WTC11 (cell line): ENCODE results near the gene XIST. TPM values are rescaled to one million over a fixed set of nuclear protein-coding genes. Genes with fewer than 3 reads are reported as not detected.

Experiments
- ATAC-seq: fragments of 200-7000 bp; cut with Tn5 transposase; 2 replicates; pipeline ENCODE4 v1.10.0; 2021; ENCODE audit warnings: mild to moderate bottlenecking, moderate library complexity
- CTCF ChIA-PET: fragments of 300-600 bp; sonication (Branson Sonifier 250); formaldehyde crosslinking; loops from one replicate; lab custom pipeline; 2021; ENCODE audit warnings: antibody characterized with exemption; lab: Charles Lee
- POLR2A ChIA-PET: fragments of 350-600 bp; sonication (Branson Sonifier 250); formaldehyde crosslinking; loops from one replicate; lab custom pipeline; 2021; ENCODE audit warnings: antibody characterized with exemption; lab: Charles Lee
- DNase-seq: peaks from one replicate; pipeline ENCODE4 v3.0.0; 2021; ENCODE audit warnings: low spot score
- H3K27ac Mint-ChIP-seq: 2 replicates; pipeline ENCODE4 v1.8.0; 2021; ENCODE audit warnings: mixed read lengths
- H3K27me3 Mint-ChIP-seq: 2 replicates; pipeline ENCODE4 v1.8.0; 2021; ENCODE audit warnings: low read depth, mild to moderate bottlenecking, moderate library complexity, mixed read lengths
- H3K36me3 Mint-ChIP-seq: 2 replicates; pipeline ENCODE4 v1.8.0; 2021; ENCODE audit warnings: mixed read lengths
- H3K4me1 Mint-ChIP-seq: 2 replicates; pipeline ENCODE4 v1.8.0; 2022; ENCODE audit warnings: mixed read lengths
- H3K4me3 Mint-ChIP-seq: 2 replicates; pipeline ENCODE4 v1.8.0; 2021; ENCODE audit warnings: mild to moderate bottlenecking, moderate library complexity, mixed read lengths
- H3K9me3 Mint-ChIP-seq: 2 replicates; pipeline ENCODE4 v1.8.0; 2021; ENCODE audit warnings: mixed read lengths
- ELF4 ChIP-seq: sonication (generic); formaldehyde crosslinking; IDR thresholded peaks from 2 replicates; pipeline ENCODE4 v1.8.1; 2022; ENCODE audit warnings: low read depth, mild to moderate bottlenecking, moderate library complexity, missing genetic modification reagents
- FOXK1 ChIP-seq: sonication (generic); formaldehyde crosslinking; IDR thresholded peaks from 2 replicates; pipeline ENCODE4 v1.8.0; 2022; ENCODE audit warnings: mild to moderate bottlenecking, moderate library complexity, missing genetic modification reagents
- IRF2 ChIP-seq: sonication (generic); formaldehyde crosslinking; IDR thresholded peaks from 2 replicates; pipeline ENCODE4 v1.8.0; 2022; ENCODE audit warnings: low read depth, missing genetic modification reagents, borderline replicate concordance
- NFYB ChIP-seq: sonication (generic); formaldehyde crosslinking; conservative IDR thresholded peaks from 2 replicates; pipeline ENCODE4 v1.8.0; 2022; ENCODE audit warnings: low read depth, missing genetic modification reagents
- NR1H2 ChIP-seq: sonication (generic); formaldehyde crosslinking; IDR thresholded peaks from 2 replicates; pipeline ENCODE4 v1.9.0; 2021; ENCODE audit warnings: mild to moderate bottlenecking, moderate library complexity, missing genetic modification reagents
- NR3C1 ChIP-seq: sonication (generic); formaldehyde crosslinking; conservative IDR thresholded peaks from 2 replicates; pipeline ENCODE4 v1.8.1; 2023; ENCODE audit warnings: low read depth, mild to moderate bottlenecking, missing genetic modification reagents
- SMAD4 ChIP-seq: sonication (generic); formaldehyde crosslinking; IDR thresholded peaks from 2 replicates; pipeline ENCODE4 v1.8.0; 2022; ENCODE audit warnings: mild to moderate bottlenecking, missing genetic modification reagents
- SP1 ChIP-seq: sonication (generic); formaldehyde crosslinking; conservative IDR thresholded peaks from 2 replicates; pipeline ENCODE4 v1.8.1; 2022; ENCODE audit warnings: missing genetic modification reagents
- TCF7 ChIP-seq: sonication (generic); formaldehyde crosslinking; IDR thresholded peaks from 2 replicates; pipeline ENCODE4 v1.8.0; 2022; ENCODE audit warnings: mild to moderate bottlenecking, low read depth, missing genetic modification reagents, moderate library complexity
- ZNF416 ChIP-seq: fragments of 250-450 bp; sonication (Bioruptor Pico); IDR thresholded peaks from 2 replicates; pipeline ENCODE4 v1.9.0; 2021; ENCODE audit warnings: mild to moderate bottlenecking, inconsistent platforms
- ZNF423 ChIP-seq: fragments of 250-450 bp; sonication (Bioruptor Pico); IDR thresholded peaks from 2 replicates; pipeline ENCODE4 v2.1.2; 2022; ENCODE audit warnings: mild to moderate bottlenecking, moderate library complexity
- total RNA-seq: library from RNA; stranded (reverse); gene quantifications from 3 replicates; pipeline ENCODE4 v1.2.3, GENCODE V29; 2021
- TF ChIP-seq, protein P1 (sequence below): sonication (generic); formaldehyde crosslinking; IDR thresholded peaks from 2 replicates; pipeline ENCODE4 v1.8.1; 2023; ENCODE audit warnings: mild to moderate bottlenecking, moderate library complexity, missing genetic modification reagents
- TF ChIP-seq, protein P2 (sequence below): fragments of 250-450 bp; sonication (Bioruptor Pico); IDR thresholded peaks from 2 replicates; pipeline ENCODE4 v1.9.0; 2021; ENCODE audit warnings: mild to moderate bottlenecking, borderline replicate concordance
- TF ChIP-seq, protein P3 (sequence below): sonication (generic); formaldehyde crosslinking; IDR thresholded peaks from 2 replicates; pipeline ENCODE4 v1.8.1; 2023; ENCODE audit warnings: mild to moderate bottlenecking, missing genetic modification reagents, moderate library complexity
- TF ChIP-seq, protein P4 (sequence below): fragments of 250-450 bp; sonication (Bioruptor Pico); IDR thresholded peaks from 2 replicates; pipeline ENCODE4 v1.8.0; 2021; ENCODE audit warnings: mild to moderate bottlenecking
- TF ChIP-seq, protein P5 (sequence below): sonication (generic); formaldehyde crosslinking; IDR thresholded peaks from 2 replicates; pipeline ENCODE4 v1.8.0; 2023; ENCODE audit warnings: mild to moderate bottlenecking, missing genetic modification reagents
- TF ChIP-seq, protein P6 (sequence below): fragments of 250-450 bp; sonication (Bioruptor Pico); IDR thresholded peaks from 2 replicates; pipeline ENCODE4 v2.1.2; 2022; ENCODE audit warnings: mild to moderate bottlenecking, moderate library complexity

Gene XIST
- total RNA-seq, 1 experiment from 2014 or later = 0.77 TPM

DNA sequence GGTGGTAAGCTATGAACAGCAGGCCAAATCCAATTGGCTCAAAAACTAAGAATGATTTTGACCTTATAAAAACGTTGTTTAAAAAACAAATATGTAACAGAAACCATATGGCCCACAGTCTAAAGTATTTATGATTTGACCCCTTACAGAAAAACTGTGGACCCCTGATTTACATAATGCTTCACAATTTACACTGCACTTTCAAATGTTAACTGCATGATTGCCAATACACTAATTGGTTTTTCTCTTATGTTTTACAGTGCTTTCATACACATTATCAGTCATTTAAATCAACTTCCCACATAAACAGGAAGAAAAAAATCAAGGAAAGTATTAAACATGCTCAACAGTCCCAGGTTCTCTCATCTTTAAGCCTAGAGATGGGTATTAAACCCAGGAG is 26.9 kb downstream of the XIST start:
- TF ChIP-seq ELF4 (CRISPR knock-in tag) (no peak), NR3C1 (no peak), ZNF423 (no peak)
- TF ChIP-seq, protein P1, sequence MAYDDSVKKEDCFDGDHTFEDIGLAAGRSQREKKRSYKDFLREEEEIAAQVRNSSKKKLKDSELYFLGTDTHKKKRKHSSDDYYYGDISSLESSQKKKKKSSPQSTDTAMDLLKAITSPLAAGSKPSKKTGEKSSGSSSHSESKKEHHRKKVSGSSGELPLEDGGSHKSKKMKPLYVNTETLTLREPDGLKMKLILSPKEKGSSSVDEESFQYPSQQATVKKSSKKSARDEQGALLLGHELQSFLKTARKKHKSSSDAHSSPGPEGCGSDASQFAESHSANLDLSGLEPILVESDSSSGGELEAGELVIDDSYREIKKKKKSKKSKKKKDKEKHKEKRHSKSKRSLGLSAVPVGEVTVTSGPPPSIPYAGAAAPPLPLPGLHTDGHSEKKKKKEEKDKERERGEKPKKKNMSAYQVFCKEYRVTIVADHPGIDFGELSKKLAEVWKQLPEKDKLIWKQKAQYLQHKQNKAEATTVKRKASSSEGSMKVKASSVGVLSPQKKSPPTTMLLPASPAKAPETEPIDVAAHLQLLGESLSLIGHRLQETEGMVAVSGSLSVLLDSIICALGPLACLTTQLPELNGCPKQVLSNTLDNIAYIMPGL (CRISPR knock-in tag) = no peak
- TF ChIP-seq, protein P2, sequence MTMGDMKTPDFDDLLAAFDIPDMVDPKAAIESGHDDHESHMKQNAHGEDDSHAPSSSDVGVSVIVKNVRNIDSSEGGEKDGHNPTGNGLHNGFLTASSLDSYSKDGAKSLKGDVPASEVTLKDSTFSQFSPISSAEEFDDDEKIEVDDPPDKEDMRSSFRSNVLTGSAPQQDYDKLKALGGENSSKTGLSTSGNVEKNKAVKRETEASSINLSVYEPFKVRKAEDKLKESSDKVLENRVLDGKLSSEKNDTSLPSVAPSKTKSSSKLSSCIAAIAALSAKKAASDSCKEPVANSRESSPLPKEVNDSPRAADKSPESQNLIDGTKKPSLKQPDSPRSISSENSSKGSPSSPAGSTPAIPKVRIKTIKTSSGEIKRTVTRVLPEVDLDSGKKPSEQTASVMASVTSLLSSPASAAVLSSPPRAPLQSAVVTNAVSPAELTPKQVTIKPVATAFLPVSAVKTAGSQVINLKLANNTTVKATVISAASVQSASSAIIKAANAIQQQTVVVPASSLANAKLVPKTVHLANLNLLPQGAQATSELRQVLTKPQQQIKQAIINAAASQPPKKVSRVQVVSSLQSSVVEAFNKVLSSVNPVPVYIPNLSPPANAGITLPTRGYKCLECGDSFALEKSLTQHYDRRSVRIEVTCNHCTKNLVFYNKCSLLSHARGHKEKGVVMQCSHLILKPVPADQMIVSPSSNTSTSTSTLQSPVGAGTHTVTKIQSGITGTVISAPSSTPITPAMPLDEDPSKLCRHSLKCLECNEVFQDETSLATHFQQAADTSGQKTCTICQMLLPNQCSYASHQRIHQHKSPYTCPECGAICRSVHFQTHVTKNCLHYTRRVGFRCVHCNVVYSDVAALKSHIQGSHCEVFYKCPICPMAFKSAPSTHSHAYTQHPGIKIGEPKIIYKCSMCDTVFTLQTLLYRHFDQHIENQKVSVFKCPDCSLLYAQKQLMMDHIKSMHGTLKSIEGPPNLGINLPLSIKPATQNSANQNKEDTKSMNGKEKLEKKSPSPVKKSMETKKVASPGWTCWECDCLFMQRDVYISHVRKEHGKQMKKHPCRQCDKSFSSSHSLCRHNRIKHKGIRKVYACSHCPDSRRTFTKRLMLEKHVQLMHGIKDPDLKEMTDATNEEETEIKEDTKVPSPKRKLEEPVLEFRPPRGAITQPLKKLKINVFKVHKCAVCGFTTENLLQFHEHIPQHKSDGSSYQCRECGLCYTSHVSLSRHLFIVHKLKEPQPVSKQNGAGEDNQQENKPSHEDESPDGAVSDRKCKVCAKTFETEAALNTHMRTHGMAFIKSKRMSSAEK = no peak
- TF ChIP-seq, protein P3, sequence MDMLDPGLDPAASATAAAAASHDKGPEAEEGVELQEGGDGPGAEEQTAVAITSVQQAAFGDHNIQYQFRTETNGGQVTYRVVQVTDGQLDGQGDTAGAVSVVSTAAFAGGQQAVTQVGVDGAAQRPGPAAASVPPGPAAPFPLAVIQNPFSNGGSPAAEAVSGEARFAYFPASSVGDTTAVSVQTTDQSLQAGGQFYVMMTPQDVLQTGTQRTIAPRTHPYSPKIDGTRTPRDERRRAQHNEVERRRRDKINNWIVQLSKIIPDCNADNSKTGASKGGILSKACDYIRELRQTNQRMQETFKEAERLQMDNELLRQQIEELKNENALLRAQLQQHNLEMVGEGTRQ (CRISPR knock-in tag) = no peak
- TF ChIP-seq, protein P4, sequence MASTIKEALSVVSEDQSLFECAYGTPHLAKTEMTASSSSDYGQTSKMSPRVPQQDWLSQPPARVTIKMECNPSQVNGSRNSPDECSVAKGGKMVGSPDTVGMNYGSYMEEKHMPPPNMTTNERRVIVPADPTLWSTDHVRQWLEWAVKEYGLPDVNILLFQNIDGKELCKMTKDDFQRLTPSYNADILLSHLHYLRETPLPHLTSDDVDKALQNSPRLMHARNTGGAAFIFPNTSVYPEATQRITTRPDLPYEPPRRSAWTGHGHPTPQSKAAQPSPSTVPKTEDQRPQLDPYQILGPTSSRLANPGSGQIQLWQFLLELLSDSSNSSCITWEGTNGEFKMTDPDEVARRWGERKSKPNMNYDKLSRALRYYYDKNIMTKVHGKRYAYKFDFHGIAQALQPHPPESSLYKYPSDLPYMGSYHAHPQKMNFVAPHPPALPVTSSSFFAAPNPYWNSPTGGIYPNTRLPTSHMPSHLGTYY (CRISPR knock-in tag) = no peak
- no peak overlapping the region for H3K27ac Mint-ChIP-seq
- CTCF ChIA-PET = no interaction called here
- H3K9me3 Mint-ChIP-seq = no peaks in the 10 kb centered on the region
- POLR2A ChIA-PET = no interaction called here
- no peak for ATAC-seq
- H3K4me3 Mint-ChIP-seq = no peak overlapping the region
- H3K4me1 Mint-ChIP-seq = peaks cover 4% of the 10 kb centered on the region
- no peak for DNase-seq
- H3K36me3 Mint-ChIP-seq = no peaks in the 10 kb centered on the region
- H3K27me3 Mint-ChIP-seq = 0 out of 2 replicates have a peak, but pooled peaks cover 3% of the 10 kb centered on the region

DNA sequence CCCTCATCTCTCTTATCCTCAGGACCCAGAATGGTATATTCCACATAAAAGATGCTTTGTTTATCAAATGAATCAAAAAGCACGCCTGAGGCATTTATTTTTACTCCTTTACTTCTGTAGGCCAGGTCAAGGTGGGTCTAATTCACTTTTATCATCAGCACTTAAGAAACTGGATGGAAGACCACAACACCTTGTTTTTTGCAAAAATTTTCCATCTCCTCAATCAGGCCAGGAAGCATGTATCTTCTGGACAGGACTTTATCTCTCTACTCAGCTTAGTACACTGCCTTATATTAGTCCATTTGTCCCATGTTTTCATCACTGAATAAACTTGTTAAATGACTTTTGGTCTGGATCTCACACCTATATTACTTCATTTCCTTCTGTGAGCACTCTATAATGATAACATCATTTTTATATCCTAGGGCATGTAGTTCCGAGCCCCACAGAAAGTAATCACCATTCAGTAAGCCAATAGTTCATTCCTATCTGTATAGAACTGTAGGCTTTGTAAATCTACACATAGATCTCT is 29.0 kb downstream of the XIST start:
- H3K27ac Mint-ChIP-seq = no peak overlapping the region
- H3K4me1 Mint-ChIP-seq = peaks cover 4% of the 10 kb centered on the region
- DNase-seq (no peak), ATAC-seq (no peak)
- no peaks in the 10 kb centered on the region for H3K9me3 Mint-ChIP-seq
- H3K36me3 Mint-ChIP-seq = no peaks in the 10 kb centered on the region
- ChIA-PET POLR2A (no interaction called here), CTCF (no interaction called here)
- 0 out of 2 replicates have a peak, but pooled peaks cover 3% of the 10 kb centered on the region for H3K27me3 Mint-ChIP-seq
- H3K4me3 Mint-ChIP-seq = no peak overlapping the region
- TF ChIP-seq NR1H2 (CRISPR knock-in tag) (no peak), IRF2 (CRISPR knock-in tag) (no peak), NFYB (CRISPR knock-in tag) (no peak), ZNF416 (CRISPR knock-in tag) (no peak), FOXK1 (CRISPR knock-in tag) (no peak), TCF7 (CRISPR knock-in tag) (no peak), SP1 (CRISPR knock-in tag) (no peak), SMAD4 (no peak)
- TF ChIP-seq, protein P5, sequence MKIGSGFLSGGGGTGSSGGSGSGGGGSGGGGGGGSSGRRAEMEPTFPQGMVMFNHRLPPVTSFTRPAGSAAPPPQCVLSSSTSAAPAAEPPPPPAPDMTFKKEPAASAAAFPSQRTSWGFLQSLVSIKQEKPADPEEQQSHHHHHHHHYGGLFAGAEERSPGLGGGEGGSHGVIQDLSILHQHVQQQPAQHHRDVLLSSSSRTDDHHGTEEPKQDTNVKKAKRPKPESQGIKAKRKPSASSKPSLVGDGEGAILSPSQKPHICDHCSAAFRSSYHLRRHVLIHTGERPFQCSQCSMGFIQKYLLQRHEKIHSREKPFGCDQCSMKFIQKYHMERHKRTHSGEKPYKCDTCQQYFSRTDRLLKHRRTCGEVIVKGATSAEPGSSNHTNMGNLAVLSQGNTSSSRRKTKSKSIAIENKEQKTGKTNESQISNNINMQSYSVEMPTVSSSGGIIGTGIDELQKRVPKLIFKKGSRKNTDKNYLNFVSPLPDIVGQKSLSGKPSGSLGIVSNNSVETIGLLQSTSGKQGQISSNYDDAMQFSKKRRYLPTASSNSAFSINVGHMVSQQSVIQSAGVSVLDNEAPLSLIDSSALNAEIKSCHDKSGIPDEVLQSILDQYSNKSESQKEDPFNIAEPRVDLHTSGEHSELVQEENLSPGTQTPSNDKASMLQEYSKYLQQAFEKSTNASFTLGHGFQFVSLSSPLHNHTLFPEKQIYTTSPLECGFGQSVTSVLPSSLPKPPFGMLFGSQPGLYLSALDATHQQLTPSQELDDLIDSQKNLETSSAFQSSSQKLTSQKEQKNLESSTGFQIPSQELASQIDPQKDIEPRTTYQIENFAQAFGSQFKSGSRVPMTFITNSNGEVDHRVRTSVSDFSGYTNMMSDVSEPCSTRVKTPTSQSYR (CRISPR knock-in tag) = no peak
- TF ChIP-seq, protein P1 (CRISPR knock-in tag) = no peak
- TF ChIP-seq, protein P6, sequence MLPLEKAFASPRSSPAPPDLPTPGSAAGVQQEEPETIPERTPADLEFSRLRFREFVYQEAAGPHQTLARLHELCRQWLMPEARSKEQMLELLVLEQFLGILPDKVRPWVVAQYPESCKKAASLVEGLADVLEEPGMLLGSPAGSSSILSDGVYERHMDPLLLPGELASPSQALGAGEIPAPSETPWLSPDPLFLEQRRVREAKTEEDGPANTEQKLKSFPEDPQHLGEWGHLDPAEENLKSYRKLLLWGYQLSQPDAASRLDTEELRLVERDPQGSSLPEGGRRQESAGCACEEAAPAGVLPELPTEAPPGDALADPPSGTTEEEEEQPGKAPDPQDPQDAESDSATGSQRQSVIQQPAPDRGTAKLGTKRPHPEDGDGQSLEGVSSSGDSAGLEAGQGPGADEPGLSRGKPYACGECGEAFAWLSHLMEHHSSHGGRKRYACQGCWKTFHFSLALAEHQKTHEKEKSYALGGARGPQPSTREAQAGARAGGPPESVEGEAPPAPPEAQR (CRISPR knock-in tag) = no peak
- TF ChIP-seq, protein P3 (CRISPR knock-in tag) = no peak
